ENCODE results near the gene DSP.

The DSP gene

DNA sequence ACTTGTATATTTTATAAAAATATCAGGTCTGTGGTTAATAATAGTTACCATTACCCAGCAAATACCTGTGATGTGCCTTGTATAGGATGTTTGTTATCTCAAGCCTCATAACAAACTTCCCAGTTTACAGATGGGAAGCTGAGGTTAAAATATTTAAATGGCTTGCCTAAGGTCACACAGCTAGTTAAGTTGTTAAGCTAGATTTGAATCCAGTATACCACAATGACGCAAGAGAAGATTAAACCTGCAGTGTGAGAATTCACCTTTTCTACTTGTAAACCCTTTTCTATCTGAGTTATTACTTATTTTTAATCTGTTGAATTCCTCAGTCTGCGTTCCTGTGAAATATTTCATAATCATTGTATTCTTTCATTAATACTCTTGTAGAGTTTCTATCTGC, 4.9 kb downstream of the DSP start:
- Histone ChIP-seq H3K4me1 (ENCODE audit: control insufficient read depth, insufficient read depth, low read length, poor library complexity, severe bottlenecking) (peaks cover 12% of the 10 kb centered on the region), H3K4me3 (ENCODE audit: extremely low read depth, insufficient read depth, low read length, poor library complexity, severe bottlenecking) (no peak overlapping the region), H3K9me3 (ENCODE audit: control insufficient read depth, low read length) (no peaks in the 10 kb centered on the region), H3K36me3 (ENCODE audit: control insufficient read depth, insufficient read depth, low read length) (peaks cover 21% of the 10 kb centered on the region), H3K27ac (ENCODE audit: low read depth, low read length, severe bottlenecking) (no peak overlapping the region)
- no CpG with 5 or more reads among the region's 2 CpGs for WGBS, 2 experiments (ENCODE audit: insufficient coverage in 2 of 2)

DNA sequence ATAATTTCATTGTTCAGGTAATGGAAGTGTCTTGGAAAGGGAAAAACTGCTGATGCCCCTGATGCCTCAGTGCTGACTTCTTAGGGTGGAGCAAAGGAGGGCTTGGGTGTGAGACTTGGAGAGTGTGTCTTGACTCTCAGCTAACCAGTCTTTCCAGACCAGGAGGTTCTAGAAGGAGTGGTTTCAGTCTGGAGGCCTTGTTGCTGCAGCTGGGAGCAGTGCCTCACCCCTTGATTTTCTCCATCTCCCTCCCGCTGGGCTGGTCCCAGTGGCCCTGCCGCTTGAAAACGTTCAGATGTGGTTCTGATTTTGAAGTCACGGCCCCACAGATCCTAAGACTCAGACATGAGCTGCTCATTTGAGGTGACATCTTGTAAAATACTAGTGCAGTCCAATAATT, 5.4 kb downstream of the DSP start:
- H3K36me3 ChIP-seq (ENCODE audit: control insufficient read depth, insufficient read depth, low read length) = peaks cover 25% of the 10 kb centered on the region
- H3K9me3 ChIP-seq (ENCODE audit: control insufficient read depth, low read length) = no peaks in the 10 kb centered on the region
- no peak overlapping the region for H3K4me3 ChIP-seq (ENCODE audit: extremely low read depth, insufficient read depth, low read length, poor library complexity, severe bottlenecking)
- WGBS, 2 experiments (ENCODE audit: insufficient coverage in 2 of 2) = 88 to 89% methylated on average over 4 of the region's 4 CpGs
- no peak overlapping the region for H3K27ac ChIP-seq (ENCODE audit: low read depth, low read length, severe bottlenecking)
- H3K4me1 ChIP-seq (ENCODE audit: control insufficient read depth, insufficient read depth, low read length, poor library complexity, severe bottlenecking) = peaks cover 12% of the 10 kb centered on the region

DNA sequence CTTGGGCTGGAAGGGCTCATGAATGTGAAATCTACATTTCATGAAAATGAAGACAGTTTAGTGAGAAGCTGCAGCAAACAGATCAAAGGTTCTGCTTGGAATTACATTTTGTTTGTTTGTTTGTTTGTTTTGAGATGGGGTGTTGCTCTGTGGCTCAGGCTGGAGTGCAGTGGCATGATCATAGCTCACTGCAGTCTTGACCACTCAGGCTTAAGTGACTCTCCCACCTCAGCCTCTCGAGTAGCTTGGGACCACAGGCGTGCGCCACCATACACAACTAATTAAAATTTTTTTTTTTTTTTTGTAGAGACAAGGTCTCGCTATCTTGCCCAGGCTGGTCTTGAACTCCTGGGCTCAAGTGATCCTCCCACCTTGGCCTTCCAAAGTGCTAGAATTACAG, 5.8 kb downstream of the DSP start:
- Histone ChIP-seq H3K36me3 (ENCODE audit: control insufficient read depth, insufficient read depth, low read length) (peaks cover 27% of the 10 kb centered on the region), H3K4me1 (ENCODE audit: control insufficient read depth, insufficient read depth, low read length, poor library complexity, severe bottlenecking) (peaks cover 12% of the 10 kb centered on the region), H3K4me3 (ENCODE audit: extremely low read depth, insufficient read depth, low read length, poor library complexity, severe bottlenecking) (no peak overlapping the region), H3K27ac (ENCODE audit: low read depth, low read length, severe bottlenecking) (no peak overlapping the region), H3K9me3 (ENCODE audit: control insufficient read depth, low read length) (no peaks in the 10 kb centered on the region)
- WGBS, 2 experiments (ENCODE audit: insufficient coverage in 2 of 2) = 92% methylated on average over 2 of the region's 4 CpGs; no CpG with 5 or more reads in 1 of the 2 experiments

DNA sequence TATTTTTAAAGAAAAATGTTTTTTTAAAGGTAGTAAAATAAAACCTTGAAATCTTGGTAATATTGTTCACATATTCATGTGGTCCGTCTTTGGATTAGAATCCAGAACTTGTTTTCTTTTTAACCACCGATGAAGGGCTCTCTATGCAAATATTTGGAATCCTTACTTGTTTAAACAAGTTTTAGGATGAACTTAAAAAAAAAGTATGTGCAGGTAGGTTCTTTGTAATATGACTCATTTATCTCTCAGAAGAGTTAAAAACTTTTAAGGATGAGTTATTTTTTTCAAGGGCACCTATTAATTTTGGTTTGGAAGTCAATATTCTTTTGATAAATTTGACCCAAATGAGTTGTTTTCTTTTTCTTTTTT, 8.9 kb downstream of the DSP start:
- no peak overlapping the region for H3K4me3 ChIP-seq (ENCODE audit: extremely low read depth, insufficient read depth, low read length, poor library complexity, severe bottlenecking)
- H3K9me3 ChIP-seq (ENCODE audit: control insufficient read depth, low read length) = no peaks in the 10 kb centered on the region
- 71 to 83% methylated on average over 1 of the region's 2 CpGs for WGBS, 2 experiments (ENCODE audit: insufficient coverage in 2 of 2)
- H3K27ac ChIP-seq (ENCODE audit: low read depth, low read length, severe bottlenecking) = no peak overlapping the region
- peaks cover 7% of the 10 kb centered on the region for H3K4me1 ChIP-seq (ENCODE audit: control insufficient read depth, insufficient read depth, low read length, poor library complexity, severe bottlenecking)
- peaks cover 27% of the 10 kb centered on the region for H3K36me3 ChIP-seq (ENCODE audit: control insufficient read depth, insufficient read depth, low read length)

DNA sequence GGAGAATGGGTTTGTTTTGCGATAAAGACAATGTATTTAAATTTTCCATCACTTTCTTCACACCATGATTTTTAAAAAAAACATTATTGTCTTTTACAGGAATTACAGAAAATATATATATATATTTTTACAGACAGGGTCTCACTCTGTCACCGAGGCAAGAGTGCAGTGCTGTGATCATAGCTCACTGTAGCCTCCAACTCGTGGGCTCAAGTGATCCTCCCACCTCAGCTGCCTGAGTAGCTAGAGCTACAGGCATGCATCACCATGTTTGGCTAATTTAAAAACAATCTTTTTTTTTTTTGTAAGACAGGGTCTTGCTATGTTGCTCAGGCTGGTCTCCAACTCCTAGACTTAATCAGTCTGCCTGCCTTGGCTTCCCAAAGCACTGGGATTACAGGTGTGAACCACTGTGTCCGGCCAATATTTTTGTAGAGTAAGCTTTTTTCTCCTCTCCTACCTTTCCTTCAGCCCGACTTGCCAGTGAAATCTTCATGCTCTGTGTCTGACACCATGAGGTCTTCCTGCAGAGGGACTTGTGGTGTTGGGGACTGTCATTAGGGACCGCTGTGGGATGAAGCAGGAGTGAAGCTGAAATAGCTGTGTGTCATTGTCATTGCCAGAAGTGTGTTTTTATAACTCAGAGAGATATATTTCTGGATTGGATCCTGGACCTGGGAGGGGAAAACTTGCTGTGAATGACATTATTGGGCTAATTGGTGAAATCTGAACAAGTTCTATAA, 13.2 kb downstream of the DSP start:
- H3K27ac ChIP-seq (ENCODE audit: low read depth, low read length, severe bottlenecking) = no peak overlapping the region

DNA sequence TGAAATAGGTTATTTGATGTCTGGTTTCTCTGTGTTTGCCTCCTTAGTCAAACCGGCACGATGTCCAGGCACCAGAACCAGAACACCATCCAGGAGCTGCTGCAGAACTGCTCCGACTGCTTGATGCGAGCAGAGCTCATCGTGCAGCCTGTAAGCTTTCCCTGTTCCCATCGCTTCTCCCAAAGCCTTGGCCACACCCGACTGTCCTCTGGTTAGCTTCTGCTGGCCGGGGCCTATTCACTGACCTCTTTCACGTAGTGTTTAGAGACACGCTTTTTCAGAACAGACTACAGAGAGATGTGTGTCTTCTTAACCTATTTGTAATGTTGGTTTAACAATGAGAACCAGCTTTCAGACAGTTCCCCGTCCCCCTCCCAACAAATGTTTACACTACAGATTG, 14.2 kb downstream of the DSP start:
- no peak overlapping the region for H3K27ac ChIP-seq (ENCODE audit: low read depth, low read length, severe bottlenecking)
- H3K4me3 ChIP-seq (ENCODE audit: extremely low read depth, insufficient read depth, low read length, poor library complexity, severe bottlenecking) = no peak overlapping the region
- no peaks in the 10 kb centered on the region for H3K9me3 ChIP-seq (ENCODE audit: control insufficient read depth, low read length)
- peaks cover 48% of the 10 kb centered on the region for H3K36me3 ChIP-seq (ENCODE audit: control insufficient read depth, insufficient read depth, low read length)
- 96% methylated on average over 7 to 8 of the region's 11 CpGs for WGBS, 2 experiments (ENCODE audit: insufficient coverage in 2 of 2)
- H3K4me1 ChIP-seq (ENCODE audit: control insufficient read depth, insufficient read depth, low read length, poor library complexity, severe bottlenecking) = no peaks in the 10 kb centered on the region

More for the DNA sequence above, 13.2 kb downstream of the DSP start:
- Histone ChIP-seq H3K4me3 (ENCODE audit: extremely low read depth, insufficient read depth, low read length, poor library complexity, severe bottlenecking) (no peak overlapping the region), H3K4me1 (ENCODE audit: control insufficient read depth, insufficient read depth, low read length, poor library complexity, severe bottlenecking) (no peaks in the 10 kb centered on the region), H3K36me3 (ENCODE audit: control insufficient read depth, insufficient read depth, low read length) (peaks cover 40% of the 10 kb centered on the region), H3K9me3 (ENCODE audit: control insufficient read depth, low read length) (no peaks in the 10 kb centered on the region)
- WGBS, 2 experiments (ENCODE audit: insufficient coverage in 2 of 2) = 91 to 92% methylated on average over 1 to 4 of the region's 6 CpGs

DNA sequence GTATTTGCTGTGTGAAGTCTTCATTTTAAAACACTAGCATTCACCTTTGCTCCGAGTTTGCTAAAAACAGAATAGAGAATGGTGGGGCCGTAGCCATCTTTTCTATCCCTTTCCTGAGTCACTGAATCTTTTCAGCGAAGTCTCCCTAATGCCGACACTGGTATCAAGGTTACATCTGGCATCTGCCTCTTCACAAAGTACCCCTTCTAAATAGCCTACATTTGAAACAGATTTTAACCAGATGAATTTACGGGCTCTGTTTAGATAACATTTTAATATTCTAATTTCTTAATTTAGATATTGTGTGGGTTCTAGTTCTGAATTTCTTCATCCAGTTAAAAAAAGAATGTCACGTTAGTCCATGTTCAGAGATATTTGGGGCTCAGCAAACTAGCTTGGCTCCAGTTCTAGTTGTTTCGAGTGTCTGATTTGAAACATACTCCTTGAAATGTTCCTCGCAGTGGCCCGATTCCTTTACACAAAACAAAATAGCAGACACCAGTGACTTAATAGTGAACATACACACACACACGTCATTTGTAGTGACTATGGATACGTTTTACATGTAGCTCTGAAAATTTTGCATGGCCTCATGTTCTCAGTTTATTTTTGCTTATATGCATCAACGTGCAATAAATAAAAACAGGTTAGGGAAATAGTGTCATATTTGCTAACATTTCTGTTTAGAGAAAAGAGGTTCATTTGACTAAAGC, 15.1 kb downstream of the DSP start:
- Histone ChIP-seq H3K36me3 (ENCODE audit: control insufficient read depth, insufficient read depth, low read length) (peaks cover 57% of the 10 kb centered on the region), H3K9me3 (ENCODE audit: control insufficient read depth, low read length) (no peaks in the 10 kb centered on the region), H3K4me3 (ENCODE audit: extremely low read depth, insufficient read depth, low read length, poor library complexity, severe bottlenecking) (no peak overlapping the region), H3K4me1 (ENCODE audit: control insufficient read depth, insufficient read depth, low read length, poor library complexity, severe bottlenecking) (no peaks in the 10 kb centered on the region), H3K27ac (ENCODE audit: low read depth, low read length, severe bottlenecking) (no peak overlapping the region)
- WGBS, 2 experiments (ENCODE audit: insufficient coverage in 2 of 2) = 96 to 98% methylated on average over 7 to 11 of the region's 12 CpGs

DNA sequence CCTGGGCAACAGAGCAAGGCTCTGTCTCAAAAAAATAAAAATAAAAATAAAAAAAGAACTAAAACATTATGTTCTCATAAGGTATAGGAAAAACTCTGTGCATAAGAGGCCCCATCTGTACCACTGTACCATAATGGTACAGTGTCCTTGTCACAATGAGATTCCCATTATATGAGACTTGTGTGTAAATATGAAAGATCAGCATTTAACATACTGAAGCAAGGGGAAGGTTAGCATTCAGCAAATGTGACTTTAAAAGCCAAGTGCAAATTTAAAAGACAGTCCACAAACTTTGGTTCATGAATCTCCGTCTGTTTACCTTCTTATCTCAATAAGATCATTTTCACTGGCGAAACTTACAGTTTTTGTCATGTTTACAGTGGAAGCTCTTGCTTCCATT, 16.2 kb downstream of the DSP start:
- H3K4me1 ChIP-seq (ENCODE audit: control insufficient read depth, insufficient read depth, low read length, poor library complexity, severe bottlenecking) = no peaks in the 10 kb centered on the region

DNA sequence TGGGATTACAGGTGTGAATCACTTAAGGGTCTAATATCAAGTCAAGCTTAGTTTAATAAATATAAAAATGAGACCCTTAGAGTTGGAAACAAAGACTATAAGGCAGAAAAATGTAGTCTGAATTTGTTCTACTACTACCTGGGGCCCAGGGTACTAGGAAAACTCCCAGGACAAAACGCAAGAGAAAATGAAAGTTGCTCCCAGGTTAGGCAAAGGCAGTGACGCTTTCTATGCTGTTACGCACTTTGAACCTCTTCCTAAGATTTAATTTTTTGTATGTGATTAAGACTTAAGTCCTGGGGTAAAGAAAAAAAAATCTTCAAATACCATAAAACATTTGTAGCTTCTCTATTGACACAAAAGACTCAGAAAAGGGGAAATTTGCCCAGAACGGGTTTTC, 17.3 kb downstream of the DSP start:
- Histone ChIP-seq H3K27ac (ENCODE audit: low read depth, low read length, severe bottlenecking) (no peak overlapping the region), H3K36me3 (ENCODE audit: control insufficient read depth, insufficient read depth, low read length) (peaks cover 73% of the 10 kb centered on the region), H3K4me1 (ENCODE audit: control insufficient read depth, insufficient read depth, low read length, poor library complexity, severe bottlenecking) (no peaks in the 10 kb centered on the region), H3K4me3 (ENCODE audit: extremely low read depth, insufficient read depth, low read length, poor library complexity, severe bottlenecking) (no peak overlapping the region), H3K9me3 (ENCODE audit: control insufficient read depth, low read length) (no peaks in the 10 kb centered on the region)
- 96% methylated on average over 2 of the region's 4 CpGs; no CpG with 5 or more reads in 1 of the 2 experiments for WGBS, 2 experiments (ENCODE audit: insufficient coverage in 2 of 2)

More for the DNA sequence above, 16.2 kb downstream of the DSP start:
- H3K36me3 ChIP-seq (ENCODE audit: control insufficient read depth, insufficient read depth, low read length) = peaks cover 62% of the 10 kb centered on the region
- no peak overlapping the region for H3K4me3 ChIP-seq (ENCODE audit: extremely low read depth, insufficient read depth, low read length, poor library complexity, severe bottlenecking)
- no peaks in the 10 kb centered on the region for H3K9me3 ChIP-seq (ENCODE audit: control insufficient read depth, low read length)
- H3K27ac ChIP-seq (ENCODE audit: low read depth, low read length, severe bottlenecking) = no peak overlapping the region
- WGBS, 2 experiments (ENCODE audit: insufficient coverage in 2 of 2) = 89 to 100% methylated on average over 1 of the region's 2 CpGs

DNA sequence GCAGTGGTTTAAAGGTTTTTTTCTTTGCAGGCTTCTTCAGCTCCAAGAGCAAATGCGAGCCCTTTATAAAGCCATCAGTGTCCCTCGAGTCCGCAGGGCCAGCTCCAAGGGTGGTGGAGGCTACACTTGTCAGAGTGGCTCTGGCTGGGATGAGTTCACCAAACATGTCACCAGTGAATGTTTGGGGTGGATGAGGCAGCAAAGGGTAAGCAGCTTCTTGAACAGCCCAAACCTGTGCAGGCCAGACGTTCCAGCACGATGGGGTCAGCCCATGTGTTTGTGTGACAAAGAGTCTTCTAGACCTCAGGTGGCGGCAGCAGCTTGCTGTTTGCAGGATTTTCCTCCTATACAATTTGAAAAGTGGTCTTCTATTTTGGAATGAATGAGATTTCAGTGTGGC, 17.7 kb downstream of the DSP start:
- 95 to 100% methylated on average over 3 to 5 of the region's 6 CpGs for WGBS, 2 experiments (ENCODE audit: insufficient coverage in 2 of 2)
- peaks cover 77% of the 10 kb centered on the region for H3K36me3 ChIP-seq (ENCODE audit: control insufficient read depth, insufficient read depth, low read length)
- no peaks in the 10 kb centered on the region for H3K4me1 ChIP-seq (ENCODE audit: control insufficient read depth, insufficient read depth, low read length, poor library complexity, severe bottlenecking)
- H3K9me3 ChIP-seq (ENCODE audit: control insufficient read depth, low read length) = no peaks in the 10 kb centered on the region
- no peak overlapping the region for H3K27ac ChIP-seq (ENCODE audit: low read depth, low read length, severe bottlenecking)
- H3K4me3 ChIP-seq (ENCODE audit: extremely low read depth, insufficient read depth, low read length, poor library complexity, severe bottlenecking) = no peak overlapping the region
